ENCODE measurements around the gene GLP2R. TPM values are rescaled to one million over a fixed set of nuclear protein-coding genes. Genes with fewer than 3 reads are reported as not detected.

The GLP2R gene
- total and polyA plus RNA-seq, 10 of the 15 experiments (the other 5 are each of a cell fraction or from before 2014, with no cell fraction given): not detected

- no peak for TF ChIP-seq ZNF687 (IDR thresholded peaks at IDR 0.05)
- TF ChIP-seq RAD21 (IDR thresholded peaks at IDR 0.05; ENCODE audit: insufficient read depth, low read depth, low read length): no peak
- TF ChIP-seq HDAC6 (IDR thresholded peaks at IDR 0.05; ENCODE audit: unreplicated experiment): no peak
- TF ChIP-seq NFYB (IDR thresholded peaks at IDR 0.05; ENCODE audit: insufficient read depth, low read depth, low read length): no peak
- no peak for TF ChIP-seq POLR2AphosphoS5 (IDR thresholded peaks at IDR 0.05; ENCODE audit: low read length)
- TF ChIP-seq NRF1 (conservative IDR thresholded peaks at IDR 0.05; ENCODE audit: low read depth, low read length): no peak
- no peak for TF ChIP-seq ZSCAN29 (IDR thresholded peaks at IDR 0.05)
- TF ChIP-seq MLLT1 (IDR thresholded peaks at IDR 0.05): no peak
- no peak for TF ChIP-seq NR2C2 (IDR thresholded peaks at IDR 0.05; ENCODE audit: borderline replicate concordance, control insufficient read depth, insufficient read length, low read depth)
- no peak for TF ChIP-seq HDGF (IDR thresholded peaks at IDR 0.05)
- TF ChIP-seq NFIC (IDR thresholded peaks at IDR 0.05; ENCODE audit: low read depth, low read length): no peak
- TF ChIP-seq ELK1 (IDR thresholded peaks at IDR 0.05; ENCODE audit: low read depth, low read length): no peak
- TF ChIP-seq, protein P1, sequence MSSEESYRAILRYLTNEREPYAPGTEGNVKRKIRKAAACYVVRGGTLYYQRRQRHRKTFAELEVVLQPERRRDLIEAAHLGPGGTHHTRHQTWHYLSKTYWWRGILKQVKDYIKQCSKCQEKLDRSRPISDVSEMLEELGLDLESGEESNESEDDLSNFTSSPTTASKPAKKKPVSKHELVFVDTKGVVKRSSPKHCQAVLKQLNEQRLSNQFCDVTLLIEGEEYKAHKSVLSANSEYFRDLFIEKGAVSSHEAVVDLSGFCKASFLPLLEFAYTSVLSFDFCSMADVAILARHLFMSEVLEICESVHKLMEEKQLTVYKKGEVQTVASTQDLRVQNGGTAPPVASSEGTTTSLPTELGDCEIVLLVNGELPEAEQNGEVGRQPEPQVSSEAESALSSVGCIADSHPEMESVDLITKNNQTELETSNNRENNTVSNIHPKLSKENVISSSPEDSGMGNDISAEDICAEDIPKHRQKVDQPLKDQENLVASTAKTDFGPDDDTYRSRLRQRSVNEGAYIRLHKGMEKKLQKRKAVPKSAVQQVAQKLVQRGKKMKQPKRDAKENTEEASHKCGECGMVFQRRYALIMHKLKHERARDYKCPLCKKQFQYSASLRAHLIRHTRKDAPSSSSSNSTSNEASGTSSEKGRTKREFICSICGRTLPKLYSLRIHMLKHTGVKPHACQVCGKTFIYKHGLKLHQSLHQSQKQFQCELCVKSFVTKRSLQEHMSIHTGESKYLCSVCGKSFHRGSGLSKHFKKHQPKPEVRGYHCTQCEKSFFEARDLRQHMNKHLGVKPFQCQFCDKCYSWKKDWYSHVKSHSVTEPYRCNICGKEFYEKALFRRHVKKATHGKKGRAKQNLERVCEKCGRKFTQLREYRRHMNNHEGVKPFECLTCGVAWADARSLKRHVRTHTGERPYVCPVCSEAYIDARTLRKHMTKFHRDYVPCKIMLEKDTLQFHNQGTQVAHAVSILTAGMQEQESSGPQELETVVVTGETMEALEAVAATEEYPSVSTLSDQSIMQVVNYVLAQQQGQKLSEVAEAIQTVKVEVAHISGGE (CRISPR knock-in tag; IDR thresholded peaks at IDR 0.05): no peak
Observed at GRCh38 chr17:9893411-9894012, 67.8 kb downstream of the GLP2R start (continued).
